ENCODE results near the gene MRPS22. TPM values are rescaled to one million over a fixed set of nuclear protein-coding genes. Genes with fewer than 3 reads are reported as not detected.
A peak's percentile ranks its signal among the peaks of the same experiment; 100 is the strongest.

The MRPS22 gene
- total RNA-seq: 10 to 100 TPM; 59.4 to 77.6 (median 72.2) TPM

- Mint-ChIP-seq H3K4me3 (no peak within 1 kb of the TSS), H3K9me3 (peaks cover 6% of the 10 kb centered on the region), H3K36me3 (ENCODE audit: insufficient read depth) (peaks cover 11% of the 10 kb centered on the region), H3K27me3 (ENCODE audit: low read depth) (peaks cover 8% of the 10 kb centered on the region), H3K4me1 (ENCODE audit: low read depth) (peaks cover 9% of the 10 kb centered on the region)
- DNase-seq (peak; percentile 67), ATAC-seq (peak; percentile 98 to 99)
Observed at GRCh38 chr3:139343895-139344856, at the start of gene MRPS22. Gene MRPS22 (plus strand): TSS chr3:139344020. CDS start chr3:139344027, 7 bp downstream.

- Mint-ChIP-seq H3K4me1 (ENCODE audit: low read depth) (no peaks in the 10 kb centered on the region), H3K36me3 (ENCODE audit: insufficient read depth) (no peaks in the 10 kb centered on the region), H3K4me3 (no peak overlapping the region), H3K27me3 (ENCODE audit: low read depth) (no peaks in the 10 kb centered on the region), H3K9me3 (no peaks in the 10 kb centered on the region)
- DNase-seq (no peak), ATAC-seq (no peak)
Observed at GRCh38 chr3:139295040-139295439, 48.8 kb upstream of the MRPS22 start.

GRCh38 chr3:139296141-139296718, 47.6 kb upstream of the MRPS22 start:
- ATAC-seq (no peak), DNase-seq (no peak)
- peaks cover 2% of the 10 kb centered on the region for H3K27me3 Mint-ChIP-seq (ENCODE audit: low read depth)
- no peak overlapping the region for H3K4me3 Mint-ChIP-seq
- H3K4me1 Mint-ChIP-seq (ENCODE audit: low read depth): no peaks in the 10 kb centered on the region
- H3K36me3 Mint-ChIP-seq (ENCODE audit: insufficient read depth): no peaks in the 10 kb centered on the region
- no peaks in the 10 kb centered on the region for H3K9me3 Mint-ChIP-seq

DNA sequence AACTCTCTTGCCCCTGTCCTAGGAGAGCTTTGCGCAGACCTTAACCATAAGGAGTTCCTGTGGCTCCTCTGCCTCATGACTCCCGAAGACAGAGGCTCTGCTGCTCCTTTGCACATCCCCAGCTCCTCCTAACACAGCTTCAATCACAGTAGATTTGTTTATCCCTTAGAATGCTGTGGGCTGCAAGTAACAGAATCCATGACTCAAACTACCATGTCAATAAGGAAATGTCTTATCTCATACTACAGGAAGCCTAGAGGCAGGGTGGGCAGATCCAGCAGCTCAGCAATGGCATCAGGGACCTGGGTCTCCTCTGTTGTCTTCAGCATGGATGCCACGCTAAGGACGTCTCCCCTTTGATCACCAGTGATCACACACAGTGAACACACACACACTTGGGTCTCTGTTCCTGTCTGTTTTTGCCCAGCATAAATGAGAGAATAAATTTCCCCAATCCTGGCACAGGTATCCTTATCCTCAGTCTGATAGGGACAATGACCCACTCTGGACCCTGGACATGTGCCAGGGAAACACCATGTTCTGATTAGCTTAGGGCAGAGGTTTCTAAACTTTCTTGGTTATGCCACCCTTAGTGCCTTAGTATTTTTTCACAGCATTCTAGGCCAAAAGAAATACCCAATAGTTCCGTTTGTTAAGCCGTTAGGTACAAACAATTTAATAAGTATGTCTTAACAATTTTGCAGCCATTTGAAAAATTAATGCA, 46.1 kb upstream of the MRPS22 start:
- Mint-ChIP-seq H3K36me3 (ENCODE audit: insufficient read depth) (no peaks in the 10 kb centered on the region), H3K4me1 (ENCODE audit: low read depth) (no peaks in the 10 kb centered on the region), H3K27me3 (ENCODE audit: low read depth) (peaks cover 2% of the 10 kb centered on the region), H3K4me3 (no peak overlapping the region), H3K9me3 (no peaks in the 10 kb centered on the region)
- ATAC-seq (no peak), DNase-seq (no peak)

GRCh38 chr3:139299261-139300132, 44.3 kb upstream of the MRPS22 start:
- no peak for ATAC-seq
- H3K27me3 Mint-ChIP-seq (ENCODE audit: low read depth): peaks cover 2% of the 10 kb centered on the region

GRCh38 chr3:139300416-139300815, 43.4 kb upstream of the MRPS22 start:
- ATAC-seq: no peak
- Mint-ChIP-seq H3K4me1 (ENCODE audit: low read depth) (no peaks in the 10 kb centered on the region), H3K9me3 (no peaks in the 10 kb centered on the region), H3K27me3 (ENCODE audit: low read depth) (peaks cover 2% of the 10 kb centered on the region), H3K36me3 (ENCODE audit: insufficient read depth) (no peaks in the 10 kb centered on the region), H3K4me3 (no peak overlapping the region)
- DNase-seq: no peak

More at GRCh38 chr3:139299261-139300132, 44.3 kb upstream of the MRPS22 start:
- DNase-seq: no peak
- Mint-ChIP-seq H3K9me3 (no peaks in the 10 kb centered on the region), H3K36me3 (ENCODE audit: insufficient read depth) (no peaks in the 10 kb centered on the region), H3K4me3 (no peak overlapping the region), H3K4me1 (ENCODE audit: low read depth) (no peaks in the 10 kb centered on the region)

GRCh38 chr3:139301183-139301582, 42.6 kb upstream of the MRPS22 start:
- Mint-ChIP-seq H3K4me3 (no peak overlapping the region), H3K36me3 (ENCODE audit: insufficient read depth) (no peaks in the 10 kb centered on the region), H3K4me1 (ENCODE audit: low read depth) (no peaks in the 10 kb centered on the region), H3K27me3 (ENCODE audit: low read depth) (peaks cover 2% of the 10 kb centered on the region), H3K9me3 (no peaks in the 10 kb centered on the region)
- no peak for ATAC-seq
- DNase-seq: no peak

DNA sequence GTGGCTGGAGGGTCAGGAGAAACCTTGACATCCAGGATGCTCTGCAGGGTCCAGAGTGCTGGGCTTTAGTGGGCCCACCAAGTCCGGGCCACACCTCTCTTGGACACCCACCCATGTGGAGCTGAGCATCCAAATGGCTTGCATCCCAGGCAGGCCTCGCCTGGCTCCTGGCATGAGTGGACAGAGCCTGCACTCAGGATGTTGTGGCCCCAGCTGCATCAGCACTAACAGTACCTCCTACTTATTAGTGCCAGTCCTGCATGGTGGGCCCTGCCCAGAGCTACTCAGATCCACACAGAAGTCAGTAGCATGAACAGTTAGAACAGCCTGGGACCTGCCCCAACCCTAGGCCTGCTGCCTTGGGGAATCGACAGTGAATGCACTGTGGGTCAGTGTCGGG, 42.2 kb upstream of the MRPS22 start:
- H3K9me3 Mint-ChIP-seq: no peaks in the 10 kb centered on the region
- no peak for ATAC-seq

GRCh38 chr3:139302084-139302800, 41.6 kb upstream of the MRPS22 start:
- no peak for ATAC-seq
- Mint-ChIP-seq H3K36me3 (ENCODE audit: insufficient read depth) (no peaks in the 10 kb centered on the region), H3K9me3 (no peaks in the 10 kb centered on the region), H3K4me3 (no peak overlapping the region), H3K27me3 (ENCODE audit: low read depth) (peaks cover 2% of the 10 kb centered on the region), H3K4me1 (ENCODE audit: low read depth) (no peaks in the 10 kb centered on the region)
- no peak for DNase-seq

More for the DNA sequence above, 42.2 kb upstream of the MRPS22 start:
- Mint-ChIP-seq H3K4me1 (ENCODE audit: low read depth) (no peaks in the 10 kb centered on the region), H3K27me3 (ENCODE audit: low read depth) (peaks cover 2% of the 10 kb centered on the region), H3K4me3 (no peak overlapping the region), H3K36me3 (ENCODE audit: insufficient read depth) (no peaks in the 10 kb centered on the region)
- DNase-seq: no peak

GRCh38 chr3:139302801-139303113, 41.1 kb upstream of the MRPS22 start:
- no peak overlapping the region for H3K4me3 Mint-ChIP-seq
- no peak for ATAC-seq
- no peaks in the 10 kb centered on the region for H3K9me3 Mint-ChIP-seq
- DNase-seq: no peak
- H3K36me3 Mint-ChIP-seq (ENCODE audit: insufficient read depth): no peaks in the 10 kb centered on the region
- no peaks in the 10 kb centered on the region for H3K4me1 Mint-ChIP-seq (ENCODE audit: low read depth)
- peaks cover 2% of the 10 kb centered on the region for H3K27me3 Mint-ChIP-seq (ENCODE audit: low read depth)

DNA sequence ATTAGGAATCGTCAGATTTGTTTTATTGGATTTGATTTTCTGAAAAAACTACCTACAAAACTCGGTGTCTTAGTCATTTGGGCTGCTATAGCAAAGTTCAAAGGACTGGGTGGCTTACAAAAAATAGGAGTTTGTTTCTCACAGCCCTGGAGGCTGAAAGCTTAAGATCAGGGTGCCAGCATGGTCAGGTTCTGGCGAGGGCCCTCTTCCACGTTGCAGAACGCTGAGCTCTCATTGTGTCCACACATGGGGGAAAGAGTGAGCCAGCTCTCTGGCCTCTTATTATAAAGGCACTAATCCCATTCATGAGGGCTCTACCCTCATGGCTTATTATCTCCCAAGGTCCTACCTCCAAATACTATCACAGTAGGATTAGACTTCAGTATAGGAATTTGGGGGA, 40.6 kb upstream of the MRPS22 start:
- Mint-ChIP-seq H3K36me3 (ENCODE audit: insufficient read depth) (no peaks in the 10 kb centered on the region), H3K4me1 (ENCODE audit: low read depth) (no peaks in the 10 kb centered on the region), H3K4me3 (no peak overlapping the region), H3K9me3 (no peaks in the 10 kb centered on the region), H3K27me3 (ENCODE audit: low read depth) (peaks cover 2% of the 10 kb centered on the region)
- no peak for ATAC-seq
- no peak for DNase-seq

DNA sequence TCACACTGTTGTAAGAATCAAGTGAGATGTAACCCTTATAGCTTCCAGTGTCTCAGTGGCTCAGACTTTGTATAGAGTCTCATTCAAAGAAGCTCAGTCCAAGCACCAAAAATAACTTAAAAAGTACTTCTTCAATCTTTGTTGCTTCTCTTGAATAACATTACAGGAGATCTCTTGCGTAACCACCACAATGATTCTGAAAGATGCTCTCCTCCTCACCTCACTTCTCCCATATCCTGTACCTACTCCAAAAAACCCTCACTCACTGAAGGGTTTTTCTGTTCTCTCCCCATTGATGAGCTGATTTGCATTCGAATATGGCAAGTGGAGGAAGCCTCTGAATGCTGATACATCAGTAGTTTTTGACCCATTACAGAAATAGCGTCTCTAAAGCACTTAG, 39.4 kb upstream of the MRPS22 start:
- H3K4me3 Mint-ChIP-seq: no peak overlapping the region
- no peaks in the 10 kb centered on the region for H3K36me3 Mint-ChIP-seq (ENCODE audit: insufficient read depth)
- no peak for DNase-seq
- no peaks in the 10 kb centered on the region for H3K9me3 Mint-ChIP-seq
- H3K27me3 Mint-ChIP-seq (ENCODE audit: low read depth): peaks cover 2% of the 10 kb centered on the region
- no peaks in the 10 kb centered on the region for H3K4me1 Mint-ChIP-seq (ENCODE audit: low read depth)
- ATAC-seq: no peak

GRCh38 chr3:139306078-139306477, 37.7 kb upstream of the MRPS22 start:
- no peak for ATAC-seq
- Mint-ChIP-seq H3K27me3 (ENCODE audit: low read depth) (no peaks in the 10 kb centered on the region), H3K4me1 (ENCODE audit: low read depth) (no peaks in the 10 kb centered on the region), H3K36me3 (ENCODE audit: insufficient read depth) (no peaks in the 10 kb centered on the region), H3K9me3 (no peaks in the 10 kb centered on the region), H3K4me3 (no peak overlapping the region)
- DNase-seq: no peak

Data from activated T-cell treated with anti-CD3 and anti-CD28 coated beads, Interleukin-2, amount 50 U/mL, for 4 hours (primary cell).